Activated T-helper 1 cell treated with anti-CD3 and anti-CD28 coated beads, Interleukin-2, amount 50 U/mL, for 16 hours (primary cell): ENCODE data around the gene LDLRAP1.
"Not testable (repeated sequence)": the region's sequence is repeated elsewhere in the genome, so short reads cannot be mapped to it uniquely, and the experiment has no call there.

Source experiments
- DNase-seq, 2 donors: peaks; one replicate each; pipeline ENCODE4 v3.0.0-alpha.2; 2020; ENCODE audit warnings: low read depth in 1 of 2, low spot score in 1 of 2

LDLRAP1 gene

DNA sequence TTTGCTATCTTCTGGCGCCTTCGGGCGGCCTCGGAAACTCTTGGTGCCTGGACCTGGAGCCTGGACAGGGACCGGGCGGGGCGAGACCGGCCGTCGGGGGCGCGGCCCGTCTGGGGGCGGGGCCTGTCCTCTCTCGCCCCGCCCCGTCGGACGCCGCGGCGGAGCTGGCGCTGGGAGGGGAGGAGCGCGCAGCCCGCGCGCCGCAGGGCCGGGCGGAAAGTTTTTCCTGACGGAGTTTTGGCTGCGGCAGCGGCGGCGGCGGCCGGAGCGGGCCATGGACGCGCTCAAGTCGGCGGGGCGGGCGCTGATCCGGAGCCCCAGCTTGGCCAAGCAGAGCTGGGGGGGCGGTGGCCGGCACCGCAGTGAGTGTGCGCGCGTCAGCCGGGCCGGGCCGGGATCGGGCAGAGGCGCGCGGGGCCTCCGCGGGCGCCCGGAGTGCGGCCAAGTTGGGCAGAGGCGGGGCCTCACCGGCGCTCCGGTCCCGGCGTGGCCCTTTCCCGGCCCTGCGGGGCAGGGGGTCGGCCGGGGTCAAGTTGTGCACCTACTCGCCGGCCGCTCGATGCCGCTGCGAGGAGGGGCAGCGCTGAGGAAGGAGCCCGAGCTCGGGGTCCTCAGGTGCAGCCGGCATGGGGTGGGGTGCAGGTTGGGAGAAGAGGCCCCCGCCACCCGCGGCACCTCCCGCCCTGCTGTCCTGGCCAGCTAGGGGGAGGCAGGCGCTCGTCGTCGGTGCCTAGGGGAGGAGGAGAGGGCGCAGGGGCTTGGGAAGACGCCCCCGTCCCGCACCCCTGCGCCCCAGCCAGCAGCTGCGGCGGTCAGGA is at the start of gene LDLRAP1:
TSS of gene LDLRAP1 (plus strand) at position 182 of the 818 bp plus-strand sequence. CDS start at position 275, 93 bp downstream.
- peak in 1 of 2 donors; percentile 51 for DNase-seq

DNA sequence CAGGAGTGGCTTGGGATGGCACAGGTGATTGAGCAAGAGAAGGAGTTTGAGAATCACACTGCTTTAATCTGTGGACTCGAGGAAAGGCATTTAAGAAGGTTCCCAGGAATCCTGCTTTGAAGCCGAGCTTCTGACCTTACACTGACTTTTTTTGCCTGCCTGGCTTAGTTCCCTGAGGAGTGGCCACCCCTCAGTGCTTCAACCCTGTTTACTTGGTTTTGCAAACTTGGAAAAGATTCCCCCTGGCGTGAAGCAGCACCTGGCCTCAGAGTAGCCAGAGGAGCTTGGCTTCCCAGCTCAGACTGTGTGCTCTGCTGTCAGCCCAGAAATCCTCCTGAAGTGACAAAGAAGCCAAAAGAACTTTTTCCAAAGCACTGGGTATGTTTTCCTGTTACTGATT is 48.5 kb upstream of the LDLRAP1 start:
- no peak for DNase-seq

DNA sequence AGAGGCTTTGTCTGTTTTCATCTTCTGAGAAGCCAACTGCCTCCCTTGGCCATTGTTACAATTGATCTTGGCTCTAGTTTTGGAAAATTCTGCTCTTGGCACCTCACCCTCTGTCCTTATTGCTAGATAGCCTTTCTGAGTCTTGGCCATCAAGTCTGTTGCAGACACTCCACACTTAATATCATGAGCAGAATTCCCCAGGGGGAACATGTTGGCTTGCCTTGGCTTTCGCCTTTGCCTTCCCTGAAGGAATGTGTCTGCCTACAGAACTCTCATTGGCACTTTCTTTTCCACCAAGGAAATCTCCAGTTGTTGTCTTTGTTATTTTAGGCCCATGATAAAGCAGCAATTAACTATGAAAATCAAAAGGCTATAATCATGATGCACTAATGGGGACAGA is 42.7 kb upstream of the LDLRAP1 start:
- no peak for DNase-seq

DNA sequence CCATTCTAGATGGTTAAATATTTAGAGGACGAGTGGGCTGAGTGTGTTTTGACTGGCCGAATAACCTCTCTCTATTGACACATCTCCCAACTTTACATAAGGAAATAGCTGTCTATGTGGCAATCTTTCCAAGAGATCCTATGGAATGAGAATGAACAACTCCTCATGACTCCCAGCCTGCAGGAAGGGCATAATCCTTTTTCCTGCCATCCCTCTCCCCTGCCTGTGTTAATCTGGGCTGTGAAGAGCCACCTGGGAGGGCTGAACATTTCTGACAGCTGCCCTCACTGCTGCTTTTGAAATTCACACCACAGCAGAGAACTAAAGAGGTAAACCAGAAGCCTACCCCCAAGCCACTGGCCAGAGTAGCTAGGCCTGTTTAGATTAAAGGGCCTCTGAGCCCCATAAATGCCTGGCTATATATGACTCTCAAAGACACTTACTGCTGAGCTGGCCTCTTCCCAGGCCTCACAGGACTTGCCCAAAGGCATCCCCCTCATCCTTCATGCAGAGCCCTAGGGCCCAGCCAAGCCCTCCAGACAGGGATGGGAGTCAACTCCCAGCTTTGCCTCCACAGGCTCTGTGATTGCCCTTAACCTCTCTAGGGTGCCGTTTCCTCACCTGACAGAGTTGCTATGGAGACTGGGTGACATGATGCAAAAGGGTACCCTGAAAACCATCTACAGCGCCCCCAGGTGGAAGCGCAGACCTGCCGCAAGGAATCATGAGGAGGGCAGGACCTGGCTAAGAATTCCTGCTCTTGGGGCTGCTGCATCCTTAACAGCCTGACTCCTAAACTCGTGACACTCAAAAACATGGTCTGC is 42.0 kb upstream of the LDLRAP1 start:
- no peak for DNase-seq

DNA sequence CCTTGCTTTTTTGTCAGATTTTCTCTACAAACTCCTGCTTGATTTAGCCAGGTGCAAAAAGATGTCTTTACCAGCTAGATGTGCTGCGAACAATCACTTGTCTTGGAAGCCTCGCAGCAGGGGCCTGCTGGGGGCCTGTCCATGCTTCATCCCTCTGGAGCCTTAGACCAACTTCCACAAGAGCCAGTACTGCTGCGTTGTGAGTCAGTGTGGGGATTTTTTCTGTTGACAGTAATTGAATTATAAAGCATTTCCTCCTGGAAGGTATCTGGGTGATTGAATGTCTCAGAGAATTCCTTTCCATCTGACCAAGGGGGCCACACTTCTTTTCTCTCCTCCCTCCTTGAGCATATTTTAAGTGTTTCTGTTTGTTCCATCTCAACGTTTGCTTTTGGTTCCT is 40.4 kb upstream of the LDLRAP1 start:
- DNase-seq = no peak

- peak; percentile 47 to 57 for DNase-seq
Measured at GRCh38 chr1:25503551-25504426, 39.6 kb upstream of the LDLRAP1 start.

GRCh38 chr1:25504706-25505595 is 38.5 kb upstream of the LDLRAP1 start:
- no peak for DNase-seq

- DNase-seq = no peak
Measured at GRCh38 chr1:25505656-25506385, 37.6 kb upstream of the LDLRAP1 start.

- DNase-seq = not testable (repeated sequence)
Measured at GRCh38 chr1:25506566-25507463, 36.6 kb upstream of the LDLRAP1 start.

DNA sequence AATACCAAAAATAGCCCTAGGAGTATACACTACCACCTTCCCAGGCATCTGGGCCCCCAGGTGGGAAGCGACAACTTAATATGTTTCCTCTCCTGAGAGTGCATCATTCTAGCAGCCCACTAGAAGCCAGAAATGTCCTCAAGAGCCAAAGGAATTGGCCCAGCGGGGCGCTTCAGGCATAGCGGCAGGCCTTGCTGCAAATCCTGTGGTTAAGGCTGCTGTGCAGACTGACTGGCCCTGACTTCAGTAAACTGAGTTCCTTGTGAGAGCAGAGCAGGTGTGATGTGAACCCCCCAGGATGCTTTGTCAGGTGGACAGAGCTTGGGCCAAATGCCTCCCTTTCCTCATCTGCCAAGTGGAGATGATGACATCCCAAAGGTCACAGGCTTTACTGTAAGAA is 29.7 kb upstream of the LDLRAP1 start:
- DNase-seq = no peak

- no peak for DNase-seq
Measured at GRCh38 chr1:25515033-25515432, 28.4 kb upstream of the LDLRAP1 start.

- no peak for DNase-seq
Measured at GRCh38 chr1:25516686-25517085, 26.7 kb upstream of the LDLRAP1 start.

GRCh38 chr1:25517476-25518394 is 25.7 kb upstream of the LDLRAP1 start:
- no peak for DNase-seq

- no peak for DNase-seq
Measured at GRCh38 chr1:25519624-25520023, 23.8 kb upstream of the LDLRAP1 start.

- peak; percentile 40 to 56 for DNase-seq
Measured at GRCh38 chr1:25520446-25521061, 22.9 kb upstream of the LDLRAP1 start.

GRCh38 chr1:25522031-25522655 is 21.3 kb upstream of the LDLRAP1 start:
- DNase-seq = no peak

DNA sequence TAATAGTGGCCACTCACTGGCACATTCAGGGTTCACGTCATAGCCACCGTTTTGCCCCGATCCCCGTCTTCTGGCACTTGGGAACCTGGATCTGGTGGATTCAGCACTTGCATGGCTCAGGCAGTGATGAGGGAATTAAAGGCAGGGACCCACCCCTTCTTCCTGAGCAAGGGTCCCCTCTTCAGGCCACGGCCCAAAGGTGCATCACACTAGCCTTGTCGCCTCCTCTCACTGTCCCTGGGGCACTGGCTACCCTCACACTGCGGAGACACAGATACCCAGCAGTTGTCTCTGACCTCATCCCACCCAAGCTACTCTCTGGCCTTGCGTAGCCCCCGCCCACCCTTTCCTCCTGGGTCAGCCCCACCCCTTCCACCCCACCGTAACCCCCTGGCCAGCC is 19.9 kb upstream of the LDLRAP1 start:
- no peak for DNase-seq
